HG03432 (cell line): ENCODE data around the gene ST6GALNAC6.
"Not testable (repeated sequence)": the region's sequence is repeated elsewhere in the genome, so short reads cannot be mapped to it uniquely, and the experiment has no call there.

ENCODE experiments used
- ATAC-seq: cut with Tn5 transposase; IDR thresholded peaks from one replicate; pipeline ENCODE4 v1.9.1; 2021; ENCODE audit warnings: mild to moderate bottlenecking, moderate library complexity; ENCODE audit not compliant: unreplicated experiment

ST6GALNAC6 gene

GRCh38 chr9:127876026-127876763 lies 23.2 kb downstream of the ST6GALNAC6 start:
- ATAC-seq: no peak

GRCh38 chr9:127875306-127875966 lies 24.0 kb downstream of the ST6GALNAC6 start:
- no peak for ATAC-seq

- ATAC-seq: no peak
Observed at GRCh38 chr9:127874301-127875221, 24.8 kb downstream of the ST6GALNAC6 start.

- no peak for ATAC-seq
Observed at GRCh38 chr9:127873886-127874285, 25.5 kb downstream of the ST6GALNAC6 start.

GRCh38 chr9:127873223-127873691 lies 26.1 kb downstream of the ST6GALNAC6 start:
- ATAC-seq: no peak

- ATAC-seq: no peak
Observed at GRCh38 chr9:127872369-127873222, 26.8 kb downstream of the ST6GALNAC6 start.

- no peak for ATAC-seq
Observed at GRCh38 chr9:127871531-127871930, 27.9 kb downstream of the ST6GALNAC6 start.

GRCh38 chr9:127870887-127871286 lies 28.5 kb downstream of the ST6GALNAC6 start:
- ATAC-seq: no peak

- not testable (repeated sequence) for ATAC-seq
Observed at GRCh38 chr9:127870153-127870491, 29.3 kb downstream of the ST6GALNAC6 start.

GRCh38 chr9:127869310-127870152 lies 29.9 kb downstream of the ST6GALNAC6 start:
- peak; percentile 61 for ATAC-seq

GRCh38 chr9:127868278-127868902 lies 31.0 kb downstream of the ST6GALNAC6 start:
- no peak for ATAC-seq

- no peak for ATAC-seq
Observed at GRCh38 chr9:127867356-127868277, 31.8 kb downstream of the ST6GALNAC6 start.

- no peak for ATAC-seq
Observed at GRCh38 chr9:127866535-127866934, 32.9 kb downstream of the ST6GALNAC6 start.

- no peak for ATAC-seq
Observed at GRCh38 chr9:127865645-127866464, 33.5 kb downstream of the ST6GALNAC6 start.

GRCh38 chr9:127863191-127863621 lies 36.2 kb downstream of the ST6GALNAC6 start:
- ATAC-seq: no peak

GRCh38 chr9:127862075-127863011 lies 37.1 kb downstream of the ST6GALNAC6 start:
- no peak for ATAC-seq
